H1 (cell line): Measurements from ENCODE around the gene AANAT. TPM values are rescaled to one million over a fixed set of nuclear protein-coding genes. Genes with fewer than 3 reads are reported as not detected.

Source experiments
- JUN ChIP-seq: IDR thresholded peaks from 2 replicates; pipeline ENCODE4 v1.6.1; 2011; ENCODE audit warnings: low read depth, mild to moderate bottlenecking, improper control_type of control experiment, low read length
- SAP30 ChIP-seq: fragments of 300-600 bp; sonication (generic); IDR thresholded peaks from 2 replicates; pipeline ENCODE4 v1.7.1; 2012; ENCODE audit warnings: low read length, moderate library complexity, mild to moderate bottlenecking, inconsistent platforms; ENCODE audit not compliant: insufficient read depth, insufficient replicate concordance
- SIN3A ChIP-seq, 2 experiments: IDR thresholded peaks in 1 of 2; conservative IDR thresholded peaks in 1 of 2; 2 replicates each; pipeline ENCODE4 v1.6.1; 2011 to 2012; ENCODE audit warnings: low read length in 2 of 2, improper control_type of control experiment in 1 of 2, low read depth in 1 of 2, mild to moderate bottlenecking in 1 of 2
- polyA plus RNA-seq, 7 experiments: library from polyadenylated mRNA; depleted of rRNA in 3 of 7; stranded (reverse) in 5 of 7; unstranded in 2 of 7; fragments of >200 nt in 5 of 7; fragments of 200-250 nt in 2 of 7; gene quantifications; 1 replicate in 5 of 7; 2 replicates in 1 of 7; 4 replicates in 1 of 7; pipeline versions ENCODE4 v1.2.1 to v1.2.3, GENCODE V29; 2011 to 2013; ENCODE audit warnings: missing spikeins in 2 of 7, mixed read lengths in 2 of 7
- total RNA-seq: library from RNA; stranded (reverse); fragmentation: NEBNext Ultra II Directional; extraction: Animal tissue kit (Norgen Biotek cat#: 25700); gene quantifications from 2 replicates; pipeline ENCODE4 v1.2.1, GENCODE V29; 2021
- TF ChIP-seq, protein P1 (sequence below): IDR thresholded peaks from 2 replicates; pipeline ENCODE4 v1.6.1; 2012; ENCODE audit warnings: inconsistent platforms
- TF ChIP-seq, protein P2 (sequence below), 3 experiments: IDR thresholded peaks; 1 replicate in 2 of 3; 2 replicates in 1 of 3; pipeline versions ENCODE4 v1.5.1 to v1.6.1; 2011; ENCODE audit warnings: low read length in 3 of 3, mild to moderate bottlenecking in 3 of 3, inconsistent platforms in 2 of 3, low read depth in 1 of 3, moderate library complexity in 1 of 3; ENCODE audit not compliant: insufficient read depth in 1 of 3; ENCODE audit errors: control extremely low read depth in 1 of 3
- TF ChIP-seq, protein P3 (sequence below): fragments of 300-600 bp; sonication (generic); IDR thresholded peaks from 2 replicates; pipeline ENCODE4 v1.7.1; 2012; ENCODE audit warnings: low read length, moderate library complexity, mild to moderate bottlenecking, inconsistent platforms; ENCODE audit not compliant: insufficient replicate concordance

AANAT gene
- total and polyA plus RNA-seq, 2 of the 8 experiments (the other 6 are each of a cell fraction or from before 2014, with no cell fraction given): 0.53 TPM; not detected in 1

DNA sequence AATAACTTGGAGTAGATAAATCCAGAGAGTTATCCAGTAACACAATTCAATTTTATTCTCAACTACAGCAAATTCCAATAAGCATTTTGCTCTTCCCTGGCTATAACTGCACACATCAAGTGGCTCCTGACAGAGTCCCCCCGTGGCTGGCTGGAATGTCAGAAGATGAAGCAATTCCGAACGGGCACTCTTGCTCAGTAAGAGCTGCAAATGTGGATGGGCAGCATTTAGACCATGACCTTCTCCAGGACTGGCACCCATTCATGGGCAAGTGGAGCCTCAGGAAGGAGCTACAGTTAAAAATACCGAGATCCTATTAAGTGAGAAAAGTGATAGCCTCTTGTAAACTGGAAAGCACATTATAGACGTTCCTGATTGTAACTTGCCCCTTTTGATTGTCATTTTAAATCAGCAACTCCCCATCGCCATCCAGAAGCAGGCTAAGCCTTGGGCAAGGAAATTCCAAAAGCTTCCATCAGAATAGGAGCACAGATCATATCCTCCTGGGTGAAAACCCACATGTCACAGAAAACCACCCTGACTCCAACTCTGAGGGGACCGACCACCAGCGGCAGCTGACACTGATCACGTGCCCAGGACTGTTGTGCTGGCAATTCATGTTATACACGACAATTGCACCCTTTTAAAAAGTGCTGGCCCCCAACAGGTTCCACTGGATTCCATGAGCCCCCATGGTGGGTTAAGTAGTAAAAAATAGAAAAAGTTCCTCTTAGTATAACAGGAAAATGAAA lies 21.5 kb upstream of the AANAT start (continued):
- TF ChIP-seq, protein P1, sequence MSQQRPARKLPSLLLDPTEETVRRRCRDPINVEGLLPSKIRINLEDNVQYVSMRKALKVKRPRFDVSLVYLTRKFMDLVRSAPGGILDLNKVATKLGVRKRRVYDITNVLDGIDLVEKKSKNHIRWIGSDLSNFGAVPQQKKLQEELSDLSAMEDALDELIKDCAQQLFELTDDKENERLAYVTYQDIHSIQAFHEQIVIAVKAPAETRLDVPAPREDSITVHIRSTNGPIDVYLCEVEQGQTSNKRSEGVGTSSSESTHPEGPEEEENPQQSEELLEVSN: no peak
- TF ChIP-seq, protein P2, sequence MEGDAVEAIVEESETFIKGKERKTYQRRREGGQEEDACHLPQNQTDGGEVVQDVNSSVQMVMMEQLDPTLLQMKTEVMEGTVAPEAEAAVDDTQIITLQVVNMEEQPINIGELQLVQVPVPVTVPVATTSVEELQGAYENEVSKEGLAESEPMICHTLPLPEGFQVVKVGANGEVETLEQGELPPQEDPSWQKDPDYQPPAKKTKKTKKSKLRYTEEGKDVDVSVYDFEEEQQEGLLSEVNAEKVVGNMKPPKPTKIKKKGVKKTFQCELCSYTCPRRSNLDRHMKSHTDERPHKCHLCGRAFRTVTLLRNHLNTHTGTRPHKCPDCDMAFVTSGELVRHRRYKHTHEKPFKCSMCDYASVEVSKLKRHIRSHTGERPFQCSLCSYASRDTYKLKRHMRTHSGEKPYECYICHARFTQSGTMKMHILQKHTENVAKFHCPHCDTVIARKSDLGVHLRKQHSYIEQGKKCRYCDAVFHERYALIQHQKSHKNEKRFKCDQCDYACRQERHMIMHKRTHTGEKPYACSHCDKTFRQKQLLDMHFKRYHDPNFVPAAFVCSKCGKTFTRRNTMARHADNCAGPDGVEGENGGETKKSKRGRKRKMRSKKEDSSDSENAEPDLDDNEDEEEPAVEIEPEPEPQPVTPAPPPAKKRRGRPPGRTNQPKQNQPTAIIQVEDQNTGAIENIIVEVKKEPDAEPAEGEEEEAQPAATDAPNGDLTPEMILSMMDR (IDR thresholded peaks at IDR 0.05; ENCODE audit: control extremely low read depth in 1 of 3, insufficient read depth in 1 of 3, low read depth in 1 of 3, low read length in 3 of 3): no peak
- TF ChIP-seq JUN (no peak), SIN3A (conservative IDR thresholded peaks at IDR 0.05 in 1 of 2, IDR thresholded peaks at IDR 0.05 in 1 of 2; ENCODE audit: low read depth in 1 of 2, low read length in 2 of 2) (no peak; a peak in 1 of 4 replicates), SAP30 (no peak)
- TF ChIP-seq, protein P3, sequence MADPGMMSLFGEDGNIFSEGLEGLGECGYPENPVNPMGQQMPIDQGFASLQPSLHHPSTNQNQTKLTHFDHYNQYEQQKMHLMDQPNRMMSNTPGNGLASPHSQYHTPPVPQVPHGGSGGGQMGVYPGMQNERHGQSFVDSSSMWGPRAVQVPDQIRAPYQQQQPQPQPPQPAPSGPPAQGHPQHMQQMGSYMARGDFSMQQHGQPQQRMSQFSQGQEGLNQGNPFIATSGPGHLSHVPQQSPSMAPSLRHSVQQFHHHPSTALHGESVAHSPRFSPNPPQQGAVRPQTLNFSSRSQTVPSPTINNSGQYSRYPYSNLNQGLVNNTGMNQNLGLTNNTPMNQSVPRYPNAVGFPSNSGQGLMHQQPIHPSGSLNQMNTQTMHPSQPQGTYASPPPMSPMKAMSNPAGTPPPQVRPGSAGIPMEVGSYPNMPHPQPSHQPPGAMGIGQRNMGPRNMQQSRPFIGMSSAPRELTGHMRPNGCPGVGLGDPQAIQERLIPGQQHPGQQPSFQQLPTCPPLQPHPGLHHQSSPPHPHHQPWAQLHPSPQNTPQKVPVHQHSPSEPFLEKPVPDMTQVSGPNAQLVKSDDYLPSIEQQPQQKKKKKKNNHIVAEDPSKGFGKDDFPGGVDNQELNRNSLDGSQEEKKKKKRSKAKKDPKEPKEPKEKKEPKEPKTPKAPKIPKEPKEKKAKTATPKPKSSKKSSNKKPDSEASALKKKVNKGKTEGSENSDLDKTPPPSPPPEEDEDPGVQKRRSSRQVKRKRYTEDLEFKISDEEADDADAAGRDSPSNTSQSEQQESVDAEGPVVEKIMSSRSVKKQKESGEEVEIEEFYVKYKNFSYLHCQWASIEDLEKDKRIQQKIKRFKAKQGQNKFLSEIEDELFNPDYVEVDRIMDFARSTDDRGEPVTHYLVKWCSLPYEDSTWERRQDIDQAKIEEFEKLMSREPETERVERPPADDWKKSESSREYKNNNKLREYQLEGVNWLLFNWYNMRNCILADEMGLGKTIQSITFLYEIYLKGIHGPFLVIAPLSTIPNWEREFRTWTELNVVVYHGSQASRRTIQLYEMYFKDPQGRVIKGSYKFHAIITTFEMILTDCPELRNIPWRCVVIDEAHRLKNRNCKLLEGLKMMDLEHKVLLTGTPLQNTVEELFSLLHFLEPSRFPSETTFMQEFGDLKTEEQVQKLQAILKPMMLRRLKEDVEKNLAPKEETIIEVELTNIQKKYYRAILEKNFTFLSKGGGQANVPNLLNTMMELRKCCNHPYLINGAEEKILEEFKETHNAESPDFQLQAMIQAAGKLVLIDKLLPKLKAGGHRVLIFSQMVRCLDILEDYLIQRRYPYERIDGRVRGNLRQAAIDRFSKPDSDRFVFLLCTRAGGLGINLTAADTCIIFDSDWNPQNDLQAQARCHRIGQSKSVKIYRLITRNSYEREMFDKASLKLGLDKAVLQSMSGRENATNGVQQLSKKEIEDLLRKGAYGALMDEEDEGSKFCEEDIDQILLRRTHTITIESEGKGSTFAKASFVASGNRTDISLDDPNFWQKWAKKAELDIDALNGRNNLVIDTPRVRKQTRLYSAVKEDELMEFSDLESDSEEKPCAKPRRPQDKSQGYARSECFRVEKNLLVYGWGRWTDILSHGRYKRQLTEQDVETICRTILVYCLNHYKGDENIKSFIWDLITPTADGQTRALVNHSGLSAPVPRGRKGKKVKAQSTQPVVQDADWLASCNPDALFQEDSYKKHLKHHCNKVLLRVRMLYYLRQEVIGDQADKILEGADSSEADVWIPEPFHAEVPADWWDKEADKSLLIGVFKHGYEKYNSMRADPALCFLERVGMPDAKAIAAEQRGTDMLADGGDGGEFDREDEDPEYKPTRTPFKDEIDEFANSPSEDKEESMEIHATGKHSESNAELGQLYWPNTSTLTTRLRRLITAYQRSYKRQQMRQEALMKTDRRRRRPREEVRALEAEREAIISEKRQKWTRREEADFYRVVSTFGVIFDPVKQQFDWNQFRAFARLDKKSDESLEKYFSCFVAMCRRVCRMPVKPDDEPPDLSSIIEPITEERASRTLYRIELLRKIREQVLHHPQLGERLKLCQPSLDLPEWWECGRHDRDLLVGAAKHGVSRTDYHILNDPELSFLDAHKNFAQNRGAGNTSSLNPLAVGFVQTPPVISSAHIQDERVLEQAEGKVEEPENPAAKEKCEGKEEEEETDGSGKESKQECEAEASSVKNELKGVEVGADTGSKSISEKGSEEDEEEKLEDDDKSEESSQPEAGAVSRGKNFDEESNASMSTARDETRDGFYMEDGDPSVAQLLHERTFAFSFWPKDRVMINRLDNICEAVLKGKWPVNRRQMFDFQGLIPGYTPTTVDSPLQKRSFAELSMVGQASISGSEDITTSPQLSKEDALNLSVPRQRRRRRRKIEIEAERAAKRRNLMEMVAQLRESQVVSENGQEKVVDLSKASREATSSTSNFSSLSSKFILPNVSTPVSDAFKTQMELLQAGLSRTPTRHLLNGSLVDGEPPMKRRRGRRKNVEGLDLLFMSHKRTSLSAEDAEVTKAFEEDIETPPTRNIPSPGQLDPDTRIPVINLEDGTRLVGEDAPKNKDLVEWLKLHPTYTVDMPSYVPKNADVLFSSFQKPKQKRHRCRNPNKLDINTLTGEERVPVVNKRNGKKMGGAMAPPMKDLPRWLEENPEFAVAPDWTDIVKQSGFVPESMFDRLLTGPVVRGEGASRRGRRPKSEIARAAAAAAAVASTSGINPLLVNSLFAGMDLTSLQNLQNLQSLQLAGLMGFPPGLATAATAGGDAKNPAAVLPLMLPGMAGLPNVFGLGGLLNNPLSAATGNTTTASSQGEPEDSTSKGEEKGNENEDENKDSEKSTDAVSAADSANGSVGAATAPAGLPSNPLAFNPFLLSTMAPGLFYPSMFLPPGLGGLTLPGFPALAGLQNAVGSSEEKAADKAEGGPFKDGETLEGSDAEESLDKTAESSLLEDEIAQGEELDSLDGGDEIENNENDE: no peak
